DND-41 (cell line): ENCODE measurements around the gene LTA4H.

Source experiments
- ATAC-seq: fragments of 200-7000 bp; cut with Tn5 transposase; 3 replicates; pipeline ENCODE4 v1.9.1; 2021; ENCODE audit warnings: low read depth; ENCODE audit not compliant: insufficient read depth
- DNase-seq: peaks from one replicate; pipeline ENCODE4 v3.0.0-alpha.2; 2020
- H2AFZ ChIP-seq: 2 replicates; pipeline ENCODE4 v1.6.0; 2012; ENCODE audit warnings: low read depth, low read length
- H3K27ac ChIP-seq: 2 replicates; pipeline ENCODE4 v1.5.1; 2012; ENCODE audit warnings: low read length, inconsistent platforms
- H3K27me3 ChIP-seq: fragments of 200-600 bp; sonication (generic); 2 replicates; pipeline ENCODE4 v1.6.0; 2012; ENCODE audit warnings: low read length, mild to moderate bottlenecking, inconsistent platforms; ENCODE audit not compliant: insufficient read depth, poor library complexity
- H3K36me3 ChIP-seq: 2 replicates; pipeline ENCODE4 v1.5.1; 2012; ENCODE audit warnings: low read length, inconsistent platforms; ENCODE audit not compliant: insufficient read depth
- H3K4me1 ChIP-seq: 2 replicates; pipeline ENCODE4 v1.5.1; 2012; ENCODE audit warnings: mild to moderate bottlenecking, low read length; ENCODE audit not compliant: insufficient read depth
- H3K4me2 ChIP-seq: 2 replicates; pipeline ENCODE4 v1.6.0; 2012; ENCODE audit warnings: mild to moderate bottlenecking, moderate library complexity, low read length, inconsistent platforms; ENCODE audit not compliant: insufficient read depth
- H3K4me3 ChIP-seq, 2 experiments: fragments of 200-600 bp in 1 of 2; shearing (Covaris generic) in 1 of 2; 2 replicates each; pipeline ENCODE4 v1.5.1; 2012 to 2016; ENCODE audit warnings: inconsistent platforms in 2 of 2, low read length in 2 of 2, mild to moderate bottlenecking in 2 of 2, low read depth in 1 of 2, moderate library complexity in 1 of 2
- H3K79me2 ChIP-seq: 2 replicates; pipeline ENCODE4 v1.6.0; 2012; ENCODE audit warnings: low read length, inconsistent platforms; ENCODE audit not compliant: insufficient read depth
- H3K9ac ChIP-seq: 2 replicates; pipeline ENCODE4 v1.6.0; 2012; ENCODE audit warnings: low read depth, mild to moderate bottlenecking, inconsistent platforms, low read length, moderate library complexity
- H3K9me3 ChIP-seq: 2 replicates; pipeline ENCODE4 v1.5.1; 2012; ENCODE audit warnings: low read length, moderate library complexity, mild to moderate bottlenecking, inconsistent platforms; ENCODE audit not compliant: insufficient read depth, severe bottlenecking
- H4K20me1 ChIP-seq: 2 replicates; pipeline ENCODE4 v1.6.0; 2012; ENCODE audit warnings: low read length; ENCODE audit not compliant: insufficient read depth
- EZH2 ChIP-seq: IDR thresholded peaks from 3 replicates; pipeline ENCODE4 v1.6.1; 2012; ENCODE audit warnings: borderline replicate concordance, low read depth, mild to moderate bottlenecking, moderate library complexity, low read length, inconsistent platforms; ENCODE audit not compliant: severe bottlenecking
- TF ChIP-seq, protein P1 (sequence below): IDR thresholded peaks from 2 replicates; pipeline ENCODE4 v1.5.1; 2012; ENCODE audit warnings: borderline replicate concordance, low read length, moderate library complexity, mild to moderate bottlenecking; ENCODE audit not compliant: poor library complexity, severe bottlenecking; ENCODE audit errors: extremely low read depth

LTA4H gene

DNA sequence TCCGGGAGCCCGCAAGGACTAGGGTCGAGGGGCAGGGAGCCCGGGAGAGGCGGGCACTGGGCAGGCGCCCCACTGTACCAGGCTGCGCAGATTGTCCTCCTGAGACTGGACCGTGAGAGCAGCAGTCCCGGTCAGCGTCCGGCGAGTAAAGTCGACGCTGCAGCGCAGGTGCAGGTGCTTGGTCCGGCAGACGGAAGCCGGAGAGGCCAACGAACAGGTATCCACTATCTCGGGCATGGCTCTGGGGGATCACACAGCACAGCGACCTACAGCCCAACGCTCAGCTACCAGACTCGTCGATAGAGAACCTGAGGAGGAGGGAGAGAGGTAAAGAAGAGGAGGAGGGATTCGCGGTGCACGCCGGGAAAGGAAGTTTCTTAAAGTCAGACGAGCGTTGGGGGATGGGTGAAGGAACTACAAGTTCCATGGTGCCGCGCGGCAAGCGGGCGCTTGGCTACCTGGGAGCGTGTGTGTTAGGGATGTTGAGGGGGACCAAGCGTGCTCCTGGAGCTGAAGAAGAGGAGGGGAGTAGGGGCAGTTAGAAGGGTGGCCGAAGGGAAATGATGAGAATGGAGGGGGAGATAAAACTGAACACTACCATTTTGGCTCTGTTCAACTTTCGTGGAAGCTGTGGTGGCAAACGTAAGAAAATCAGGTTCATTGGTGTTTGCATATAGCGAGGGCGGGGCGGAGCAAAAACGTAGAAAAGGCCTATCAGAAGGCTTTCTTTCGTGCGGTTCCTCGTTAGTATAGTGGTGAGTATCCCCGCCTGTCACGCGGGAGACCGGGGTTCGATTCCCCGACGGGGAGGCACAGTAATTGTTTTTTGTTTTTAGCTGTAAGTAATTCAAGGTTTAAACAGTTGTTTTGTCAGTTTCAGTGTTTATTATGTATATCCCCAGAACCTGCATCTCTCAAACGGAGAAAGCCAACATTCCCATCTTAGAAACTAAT, at the start of gene LTA4H:
TSS of gene LTA4H (minus strand) at position 305 of the 954 bp plus-strand sequence. CDS start at position 237, 68 bp downstream.
- Histone ChIP-seq H3K9ac (peak within 1 kb of the TSS; percentile 73), H3K4me1 (peaks cover 30% of the 10 kb centered on the region), H3K9me3 (no peaks in the 10 kb centered on the region), H2AFZ (peak within 1 kb of the TSS; percentile 98), H3K27ac (peak within 1 kb of the TSS; percentile 71), H3K27me3 (no peaks in the 10 kb centered on the region), H4K20me1 (no peaks in the 10 kb centered on the region), H3K4me3 (peak within 1 kb of the TSS; percentile 69 to 94), H3K36me3 (no peaks in the 10 kb centered on the region; the same call in 1 of the 2 replicates), H3K4me2 (peak within 1 kb of the TSS; percentile 95), H3K79me2 (peaks cover 20% of the 10 kb centered on the region)
- TF ChIP-seq EZH2: no peak
- TF ChIP-seq, protein P1, sequence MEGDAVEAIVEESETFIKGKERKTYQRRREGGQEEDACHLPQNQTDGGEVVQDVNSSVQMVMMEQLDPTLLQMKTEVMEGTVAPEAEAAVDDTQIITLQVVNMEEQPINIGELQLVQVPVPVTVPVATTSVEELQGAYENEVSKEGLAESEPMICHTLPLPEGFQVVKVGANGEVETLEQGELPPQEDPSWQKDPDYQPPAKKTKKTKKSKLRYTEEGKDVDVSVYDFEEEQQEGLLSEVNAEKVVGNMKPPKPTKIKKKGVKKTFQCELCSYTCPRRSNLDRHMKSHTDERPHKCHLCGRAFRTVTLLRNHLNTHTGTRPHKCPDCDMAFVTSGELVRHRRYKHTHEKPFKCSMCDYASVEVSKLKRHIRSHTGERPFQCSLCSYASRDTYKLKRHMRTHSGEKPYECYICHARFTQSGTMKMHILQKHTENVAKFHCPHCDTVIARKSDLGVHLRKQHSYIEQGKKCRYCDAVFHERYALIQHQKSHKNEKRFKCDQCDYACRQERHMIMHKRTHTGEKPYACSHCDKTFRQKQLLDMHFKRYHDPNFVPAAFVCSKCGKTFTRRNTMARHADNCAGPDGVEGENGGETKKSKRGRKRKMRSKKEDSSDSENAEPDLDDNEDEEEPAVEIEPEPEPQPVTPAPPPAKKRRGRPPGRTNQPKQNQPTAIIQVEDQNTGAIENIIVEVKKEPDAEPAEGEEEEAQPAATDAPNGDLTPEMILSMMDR: no peak
- ATAC-seq: peak; percentile 95
- DNase-seq: peak; percentile 97

DNA sequence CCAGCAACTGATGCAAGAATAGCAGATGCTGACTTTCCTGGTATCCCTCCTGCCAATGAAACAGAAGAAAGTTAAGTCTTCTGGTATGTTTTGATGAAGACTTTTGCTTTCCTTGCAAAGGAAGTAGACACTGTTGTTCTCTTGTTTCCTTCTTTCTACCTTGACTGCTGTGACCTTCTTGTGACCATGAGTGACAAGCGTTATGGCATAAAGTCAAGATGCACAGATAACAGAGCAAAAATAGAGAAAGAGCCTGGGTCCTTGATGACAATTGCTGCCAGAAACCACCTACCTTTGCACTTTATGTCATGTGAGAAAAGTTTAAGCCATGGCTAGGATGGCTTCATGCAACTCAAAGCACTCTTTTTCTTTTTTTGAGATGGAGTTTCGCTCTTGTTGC, 49.2 kb upstream of the LTA4H start:
- no peak overlapping the region for H2AFZ ChIP-seq
- H3K27me3 ChIP-seq: no peaks in the 10 kb centered on the region
- no peaks in the 10 kb centered on the region for H3K4me1 ChIP-seq
- no peak overlapping the region for H3K4me3 ChIP-seq
- H3K4me2 ChIP-seq: no peak overlapping the region
- no peaks in the 10 kb centered on the region for H4K20me1 ChIP-seq
- no peak for TF ChIP-seq EZH2
- TF ChIP-seq, protein P1: no peak
- no peak overlapping the region for H3K9ac ChIP-seq
- H3K9me3 ChIP-seq: no peaks in the 10 kb centered on the region
- DNase-seq: no peak
- H3K79me2 ChIP-seq: no peaks in the 10 kb centered on the region
- no peak for ATAC-seq
- no peak overlapping the region for H3K27ac ChIP-seq
- no peaks in the 10 kb centered on the region for H3K36me3 ChIP-seq

DNA sequence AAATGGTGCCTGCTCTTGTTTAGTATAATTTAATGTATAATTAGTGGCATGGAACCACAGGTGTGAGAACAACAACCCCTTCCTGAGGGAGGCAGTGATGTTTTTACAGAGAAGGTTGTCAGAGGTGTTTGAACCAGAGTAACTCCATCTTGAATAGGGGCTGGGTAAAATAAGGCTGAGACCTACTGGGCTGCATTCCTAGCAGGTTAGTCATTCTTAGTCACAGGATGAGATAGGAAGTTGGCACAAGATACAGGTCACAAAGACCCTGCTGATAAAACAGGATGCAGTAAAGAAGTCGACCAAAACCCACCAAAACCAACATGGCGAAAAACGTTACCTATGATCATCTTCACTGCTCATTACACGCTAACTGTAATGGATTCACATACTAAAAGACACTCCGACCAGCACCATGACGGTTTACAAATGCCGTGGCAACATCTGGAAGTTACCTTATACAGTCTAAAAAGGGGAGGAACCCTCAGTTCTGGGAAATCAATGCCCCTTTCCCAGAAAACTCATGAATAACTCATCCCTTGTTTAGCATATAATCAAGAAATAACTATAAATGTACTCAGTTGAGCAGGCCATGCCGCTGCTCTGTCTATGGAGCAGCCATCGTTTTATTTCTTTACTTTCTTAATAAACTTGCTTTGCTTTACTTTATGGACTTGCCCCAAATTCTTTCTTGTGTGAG, 47.8 kb upstream of the LTA4H start:
- Histone ChIP-seq H3K4me1 (no peaks in the 10 kb centered on the region), H4K20me1 (no peaks in the 10 kb centered on the region), H3K79me2 (no peaks in the 10 kb centered on the region), H3K27ac (no peak overlapping the region), H3K4me3 (no peak overlapping the region), H3K4me2 (no peak overlapping the region), H3K9ac (no peak overlapping the region), H3K36me3 (no peaks in the 10 kb centered on the region), H2AFZ (no peak overlapping the region), H3K27me3 (no peaks in the 10 kb centered on the region), H3K9me3 (no peaks in the 10 kb centered on the region)
- DNase-seq (no peak), ATAC-seq (no peak)
- no peak for TF ChIP-seq EZH2
- TF ChIP-seq, protein P1: no peak
